IMR-90 (cell line): ENCODE results near the gene MYL10. TPM values are rescaled to one million over a fixed set of nuclear protein-coding genes. Genes with fewer than 3 reads are reported as not detected.
"Not testable (repeated sequence)": the region's sequence is repeated elsewhere in the genome, so short reads cannot be mapped to it uniquely, and the experiment has no call there.

Experiments
- ATAC-seq: fragments of 200-7000 bp; cut with Tn5 transposase; 2 replicates; pipeline ENCODE4 v1.9.1; 2020; ENCODE audit warnings: low read depth, mild to moderate bottlenecking, moderate library complexity
- BruUV-seq: library from RNA; stranded (reverse); fragments of 400-500 nt; replicated peaks from 2 replicates; lab custom pipeline; 2021; lab: Mats Ljungman, UMichigan
- CTCF ChIA-PET: fragments of 300-600 bp; formaldehyde crosslinking; extraction: SDS; loops from one replicate; lab custom pipeline; 2021; ENCODE audit warnings: antibody characterized with exemption; lab: Yijun Ruan, JAX
- POLR2A ChIA-PET: fragments of 300-600 bp; sonication (Branson Sonifier 250); formaldehyde crosslinking; loops from one replicate; lab custom pipeline; 2022; ENCODE audit warnings: antibody characterized with exemption; ENCODE audit not compliant: unreplicated experiment; lab: Charles Lee
- DNase-seq: peaks from one replicate; pipeline ENCODE4 v3.0.0; 2013
- H2AFZ ChIP-seq: replicated peaks from 2 replicates; pipeline ENCODE3; 2013; ENCODE audit warnings: low read length, mild to moderate bottlenecking; ENCODE audit not compliant: poor library complexity
- H2AK5ac ChIP-seq: 2 replicates; pipeline ENCODE4 v1.6.1; 2013; ENCODE audit warnings: low read depth, low read length, inconsistent platforms
- H2AK9ac ChIP-seq: replicated peaks from 2 replicates; pipeline ENCODE3; 2013; ENCODE audit warnings: mild to moderate bottlenecking, low read depth, low read length, moderate library complexity; ENCODE audit not compliant: poor library complexity
- H2BK120ac ChIP-seq: 2 replicates; pipeline ENCODE4 v1.6.1; 2013; ENCODE audit warnings: low read depth, low read length, inconsistent platforms
- H2BK15ac ChIP-seq: 3 replicates; pipeline ENCODE4 v1.6.1; 2013; ENCODE audit warnings: low read depth, low read length, inconsistent platforms
- H2BK20ac ChIP-seq: 2 replicates; pipeline ENCODE4 v1.6.1; 2013; ENCODE audit warnings: low read depth, mild to moderate bottlenecking, inconsistent platforms, low read length, moderate library complexity
- H2BK5ac ChIP-seq: 2 replicates; pipeline ENCODE4 v1.6.1; 2013; ENCODE audit warnings: mild to moderate bottlenecking, low read depth, low read length, inconsistent platforms; ENCODE audit not compliant: poor library complexity, severe bottlenecking
- H3K14ac ChIP-seq: replicated peaks from 2 replicates; pipeline ENCODE4 v1.6.1; 2013; ENCODE audit warnings: low read depth, low read length, inconsistent platforms
- H3K18ac ChIP-seq: 2 replicates; pipeline ENCODE4 v1.6.1; 2013; ENCODE audit warnings: low read depth, low read length, control low read depth
- H3K23ac ChIP-seq: 2 replicates; pipeline ENCODE4 v1.6.1; 2013; ENCODE audit warnings: low read depth, low read length, inconsistent platforms
- H3K27ac ChIP-seq: 2 replicates; pipeline ENCODE4 v1.5.1; 2013; ENCODE audit warnings: mild to moderate bottlenecking, control low read depth, low read length; ENCODE audit not compliant: insufficient read depth
- H3K27me3 ChIP-seq: 2 replicates; pipeline ENCODE4 v1.6.1; 2013; ENCODE audit warnings: low read length; ENCODE audit not compliant: control insufficient read depth, insufficient read depth
- H3K36me3 ChIP-seq: 2 replicates; pipeline ENCODE4 v1.6.1; 2013; ENCODE audit warnings: low read length, mixed read lengths; ENCODE audit not compliant: control insufficient read depth, insufficient read depth
- H3K4ac ChIP-seq: 2 replicates; pipeline ENCODE4 v1.6.1; 2013; ENCODE audit warnings: low read depth, low read length, inconsistent platforms
- H3K4me1 ChIP-seq: 2 replicates; pipeline ENCODE4 v1.6.1; 2013; ENCODE audit warnings: low read length, mixed read lengths; ENCODE audit not compliant: control insufficient read depth, insufficient read depth
- H3K4me2 ChIP-seq: 2 replicates; pipeline ENCODE4 v1.6.1; 2013; ENCODE audit warnings: low read depth, mild to moderate bottlenecking, control low read depth, low read length, moderate library complexity
- H3K4me3 ChIP-seq: 2 replicates; pipeline ENCODE4 v1.5.1; 2013; ENCODE audit warnings: low read depth, mild to moderate bottlenecking, control low read depth, low read length, moderate library complexity; ENCODE audit not compliant: insufficient read depth
- H3K56ac ChIP-seq: 2 replicates; pipeline ENCODE4 v1.6.1; 2013; ENCODE audit warnings: low read length, inconsistent platforms; ENCODE audit not compliant: insufficient read depth; ENCODE audit errors: extremely low read depth
- H3K79me1 ChIP-seq, 2 experiments: 2 replicates each; pipeline ENCODE4 v1.6.1; 2013; ENCODE audit warnings: low read length in 2 of 2, inconsistent platforms in 1 of 2, low read depth in 1 of 2
- H3K9ac ChIP-seq: 2 replicates; pipeline ENCODE4 v1.6.1; 2013; ENCODE audit warnings: low read depth, low read length, control low read depth
- H3K9me1 ChIP-seq: 2 replicates; pipeline ENCODE4 v1.6.1; 2013; ENCODE audit warnings: low read length, inconsistent platforms; ENCODE audit not compliant: insufficient read depth
- H3K9me3 ChIP-seq: 2 replicates; pipeline ENCODE4 v1.6.1; 2013; ENCODE audit warnings: low read length; ENCODE audit not compliant: control insufficient read depth, insufficient read depth
- H4K20me1 ChIP-seq: 2 replicates; pipeline ENCODE4 v1.6.1; 2013; ENCODE audit warnings: low read length, inconsistent platforms; ENCODE audit not compliant: insufficient read depth
- H4K5ac ChIP-seq: 2 replicates; pipeline ENCODE4 v1.6.1; 2013; ENCODE audit warnings: mild to moderate bottlenecking, low read depth, low read length, control low read depth
- H4K8ac ChIP-seq, 2 experiments: 2 replicates each; pipeline ENCODE4 v1.6.1; 2013; ENCODE audit warnings: low read depth in 2 of 2, low read length in 2 of 2, control low read depth in 1 of 2, inconsistent platforms in 1 of 2
- H4K91ac ChIP-seq: 2 replicates; pipeline ENCODE4 v1.6.1; 2013; ENCODE audit warnings: low read depth, low read length, inconsistent platforms; ENCODE audit not compliant: insufficient read depth
- WGBS, 2 experiments: methylation state at CpG; one replicate each; pipeline versions ENCODE4 v1.1.5 to v1.1.7; 2013; ENCODE audit warnings: missing lambda C conversion rate in 2 of 2; ENCODE audit not compliant: insufficient read length in 1 of 2; ENCODE audit errors: extremely low coverage in 2 of 2; 5-methylcytosine and 5-hydroxymethylcytosine counted together
- dilution Hi-C: fragments of 300-500 bp; cut with HindIII; formaldehyde crosslinking; loops from one replicate; pipeline ENCODE4 v1.14.3; 2018; ENCODE audit warnings: low sequenced_read_pairs; ENCODE audit not compliant: unreplicated experiment
- in situ Hi-C: fragments of 300-500 bp; cut with MboI; formaldehyde crosslinking; loops from 3 replicates; pipeline ENCODE4 v1.14.3; 2019; ENCODE audit warnings: low sequenced_read_pairs, inconsistent platforms, mixed read lengths
- intact Hi-C: fragments of 100-400 bp; cut with micrococcal nuclease; formaldehyde crosslinking; loops from 2 replicates; pipeline ENCODE4 v1.10.0; 2022
- polyA plus RNA-seq, 3 experiments: library from polyadenylated mRNA; depleted of rRNA; stranded (reverse); fragments of >200 nt; gene quantifications; 2 replicates each; pipeline ENCODE4 v1.2.3, GENCODE V29; 2012; ENCODE audit warnings: low replicate concordance in 1 of 3
- total RNA-seq: library from RNA; depleted of rRNA; stranded (reverse); fragments of >200 nt; gene quantifications from 2 replicates; pipeline ENCODE4 v1.2.3, GENCODE V29; 2012

The MYL10 gene
- total and polyA plus RNA-seq, 2 of the 4 experiments (the other 2 are of a cell fraction): not detected

DNA sequence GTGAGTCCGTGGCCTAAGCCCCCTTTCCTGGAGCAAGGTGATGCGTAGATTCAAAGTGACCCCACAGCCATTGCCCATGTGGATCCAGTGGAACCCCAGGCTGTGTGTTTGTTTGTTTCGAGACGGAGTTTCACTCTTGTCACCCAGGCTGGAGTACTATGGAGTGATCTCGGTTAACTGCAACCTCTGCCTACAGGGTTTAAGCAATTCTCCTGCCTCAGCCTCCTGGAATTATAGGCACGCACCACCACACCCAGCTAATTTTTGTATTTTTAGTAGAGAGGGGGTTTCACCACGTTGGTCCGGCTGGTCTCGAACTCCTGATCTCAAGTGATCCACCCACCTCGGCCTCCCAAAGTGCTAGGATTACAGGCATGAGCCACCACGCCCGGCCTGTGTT lies 18.8 kb upstream of the MYL10 start:
- H2AK9ac ChIP-seq, POLR2A ChIA-PET, H4K20me1 ChIP-seq, BruUV-seq, in situ Hi-C loops, H2AK5ac ChIP-seq, H3K4ac ChIP-seq, H2AFZ ChIP-seq, H3K4me1 ChIP-seq, H2BK5ac ChIP-seq, H2BK20ac ChIP-seq, H2BK120ac ChIP-seq, H3K4me2 ChIP-seq, H3K14ac ChIP-seq, intact Hi-C loops, dilution Hi-C loops, H3K27ac ChIP-seq, H2BK15ac ChIP-seq, H4K5ac ChIP-seq, H3K9me3 ChIP-seq, H3K23ac ChIP-seq, ATAC-seq, H4K91ac ChIP-seq, H3K9me1 ChIP-seq, H3K79me1 ChIP-seq, H3K36me3 ChIP-seq, H3K4me3 ChIP-seq, H4K8ac ChIP-seq, DNase-seq, CTCF ChIA-PET, H3K18ac ChIP-seq, H3K56ac ChIP-seq, H3K9ac ChIP-seq: not testable (repeated sequence)
- H3K27me3 ChIP-seq: peaks cover 43% of the 10 kb centered on the region
- WGBS, 2 experiments: 89% methylated on average over 6 of the region's 12 CpGs; no CpG with 5 or more reads in 1 of the 2 experiments
